HG03095 (cell line): ENCODE results near the gene MS4A10.
"Not testable (repeated sequence)": the region's sequence is repeated elsewhere in the genome, so short reads cannot be mapped to it uniquely, and the experiment has no call there.

Experiments
- ATAC-seq: cut with Tn5 transposase; IDR thresholded peaks from one replicate; pipeline ENCODE4 v1.9.1; 2021; ENCODE audit warnings: moderate library complexity; ENCODE audit not compliant: unreplicated experiment

The MS4A10 gene

DNA sequence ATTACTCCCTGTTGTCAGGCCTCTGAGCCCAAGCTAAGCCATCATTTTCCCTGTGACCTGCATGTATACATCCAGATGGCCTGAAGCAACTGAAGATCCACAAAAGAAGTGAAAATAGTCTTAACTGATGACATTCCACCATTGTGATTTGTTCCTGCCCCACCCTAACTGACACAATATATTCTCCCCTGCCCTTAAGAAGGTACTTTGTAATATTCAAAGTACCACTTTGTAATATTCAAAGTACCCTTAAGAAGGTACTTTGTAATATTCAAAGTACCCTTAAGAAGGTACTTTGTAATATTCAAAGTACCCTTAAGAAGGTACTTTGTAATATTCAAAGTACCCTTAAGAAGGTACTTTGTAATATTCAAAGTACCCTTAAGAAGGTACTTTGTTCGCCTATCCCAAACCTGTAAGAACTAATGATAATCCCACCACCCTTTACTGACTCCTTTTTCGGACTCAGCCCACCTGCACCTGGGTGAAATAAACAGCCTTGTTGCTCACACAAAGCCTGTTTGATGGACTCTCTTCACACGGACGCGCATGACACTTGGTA, 38.7 kb downstream of the MS4A10 start:
- ATAC-seq, result not testable (repeated sequence)

- ATAC-seq, result no peak
Observed at GRCh38 chr11:60825118-60825517, 40.0 kb downstream of the MS4A10 start.

DNA sequence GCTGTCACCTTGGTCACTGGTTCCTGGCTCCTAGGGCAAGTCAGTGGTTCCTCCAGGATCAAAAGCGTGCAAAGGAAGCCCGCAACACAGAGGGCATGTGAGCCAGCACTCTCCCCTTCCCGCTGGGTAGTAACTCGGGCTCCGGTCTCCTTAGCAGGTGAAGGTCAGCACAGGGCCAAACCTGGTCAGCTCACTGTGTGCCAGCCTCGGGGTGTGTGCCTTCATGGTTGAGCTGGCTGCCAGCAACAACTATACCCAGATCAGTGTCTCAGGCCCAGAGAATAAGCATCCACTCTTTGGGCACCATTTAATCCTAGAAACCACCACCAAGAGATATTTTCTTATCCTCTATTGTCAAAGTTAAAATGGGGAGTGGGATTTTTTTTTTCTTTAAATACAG, 40.7 kb downstream of the MS4A10 start:
- no peak for ATAC-seq

DNA sequence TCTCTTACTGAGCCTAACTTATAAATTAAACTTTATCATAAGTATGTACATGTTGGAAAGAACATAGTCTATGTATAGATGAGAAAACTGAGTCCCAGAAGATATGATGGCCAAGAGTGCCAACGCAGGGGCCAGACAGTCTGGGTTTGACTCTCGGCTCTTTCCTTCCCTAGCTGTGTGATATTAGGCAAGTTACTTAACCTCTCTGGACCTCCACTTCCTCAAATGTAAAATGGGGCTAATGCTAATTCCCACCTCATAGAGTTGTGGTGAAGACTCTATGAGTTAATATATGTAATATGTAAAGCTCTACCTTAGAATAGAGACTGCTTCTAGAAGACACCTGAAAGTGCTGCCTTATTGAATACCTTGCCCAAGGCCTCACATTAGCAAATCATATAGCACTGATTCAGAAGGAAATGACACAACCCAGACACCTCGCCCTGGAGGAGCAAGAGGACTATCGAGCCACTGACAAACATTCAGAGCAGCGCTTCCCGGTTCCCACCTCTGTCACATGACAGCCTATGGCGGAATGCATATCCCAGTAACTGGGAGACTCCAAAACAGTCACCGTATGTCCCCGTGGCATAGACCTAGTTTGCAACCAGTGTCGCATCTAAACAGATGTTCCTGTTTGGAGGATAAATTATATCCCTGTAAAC, 45.5 kb downstream of the MS4A10 start:
- no peak for ATAC-seq

DNA sequence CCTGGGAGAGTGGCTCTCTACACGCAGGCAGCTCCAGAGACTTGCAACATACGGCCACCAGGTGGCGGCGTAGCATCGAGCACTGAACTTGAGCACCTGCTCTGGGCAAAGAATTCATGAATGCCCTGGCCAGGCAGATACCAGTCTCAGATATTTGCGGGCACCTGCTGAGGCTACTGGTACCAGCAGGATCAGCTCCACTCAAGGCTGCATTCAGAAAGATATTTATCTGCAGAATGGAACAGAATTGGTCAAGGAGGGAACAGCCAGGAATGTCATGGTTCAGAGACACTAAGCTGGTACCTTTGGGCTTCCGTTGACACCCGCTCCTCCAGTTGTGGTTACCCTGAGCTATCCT, 46.0 kb downstream of the MS4A10 start:
- peak; percentile 63 for ATAC-seq

DNA sequence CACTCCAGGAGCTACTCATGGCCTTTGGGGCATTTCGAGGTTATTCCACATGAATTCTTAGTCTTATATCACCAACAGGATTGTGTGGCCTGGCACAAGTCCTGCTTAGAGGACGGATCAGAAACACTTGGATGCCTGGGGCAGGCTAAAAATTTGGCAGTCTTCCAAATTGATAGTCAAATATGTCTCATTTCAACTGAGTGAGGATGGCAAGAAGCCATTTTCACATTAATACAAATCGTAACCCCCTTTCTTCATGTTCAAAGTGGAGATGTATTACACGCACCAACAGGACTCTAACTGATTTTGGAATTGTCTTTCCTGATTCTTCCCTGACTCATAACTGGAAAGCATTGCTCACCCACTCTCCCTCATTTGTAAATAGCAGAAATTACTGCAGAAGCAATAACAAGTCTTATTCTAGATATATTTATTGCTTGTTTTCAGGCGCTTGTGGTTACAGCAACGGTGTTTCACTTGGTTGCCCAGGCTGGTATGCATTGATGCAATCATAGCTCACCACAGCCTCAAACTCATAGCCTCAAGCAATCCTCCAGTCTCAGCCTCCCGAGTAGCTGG, 46.5 kb downstream of the MS4A10 start:
- ATAC-seq, result no peak

- ATAC-seq, result no peak
Observed at GRCh38 chr11:60834742-60835533, 49.8 kb downstream of the MS4A10 start.

GRCh38 chr11:60835534-60835846, 50.4 kb downstream of the MS4A10 start:
- no peak for ATAC-seq

DNA sequence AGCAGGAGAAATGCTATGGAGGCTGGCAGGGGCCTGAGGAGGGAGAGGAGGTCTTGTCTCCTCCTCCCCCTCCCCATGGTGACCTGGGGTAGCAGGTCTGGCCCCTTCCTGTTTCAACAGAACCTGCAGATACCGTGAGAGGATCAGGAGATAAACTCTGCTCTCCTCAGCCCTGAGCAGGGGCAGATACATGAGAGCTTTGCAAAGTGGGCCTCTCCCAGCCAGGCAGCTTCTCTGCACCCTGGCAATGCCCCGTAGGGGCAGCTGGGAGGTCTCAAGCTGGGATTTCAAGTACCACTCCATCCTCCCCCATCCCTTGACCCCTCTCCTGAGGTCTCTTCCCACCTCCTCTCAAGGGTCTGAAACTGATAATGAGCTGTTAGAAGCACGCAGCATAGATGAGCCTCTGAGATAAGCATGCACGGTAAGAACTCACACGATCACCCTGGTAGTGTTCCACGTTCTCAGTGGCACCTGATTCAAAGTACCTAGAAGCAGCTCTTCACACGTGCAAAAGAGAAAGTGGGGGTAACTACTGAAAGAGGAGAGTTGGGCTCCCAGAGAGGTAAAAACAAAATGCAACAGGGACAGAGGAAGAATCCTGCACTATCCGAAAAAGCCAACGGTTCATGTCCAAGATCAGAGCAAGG, 51.9 kb downstream of the MS4A10 start:
- ATAC-seq, result no peak

DNA sequence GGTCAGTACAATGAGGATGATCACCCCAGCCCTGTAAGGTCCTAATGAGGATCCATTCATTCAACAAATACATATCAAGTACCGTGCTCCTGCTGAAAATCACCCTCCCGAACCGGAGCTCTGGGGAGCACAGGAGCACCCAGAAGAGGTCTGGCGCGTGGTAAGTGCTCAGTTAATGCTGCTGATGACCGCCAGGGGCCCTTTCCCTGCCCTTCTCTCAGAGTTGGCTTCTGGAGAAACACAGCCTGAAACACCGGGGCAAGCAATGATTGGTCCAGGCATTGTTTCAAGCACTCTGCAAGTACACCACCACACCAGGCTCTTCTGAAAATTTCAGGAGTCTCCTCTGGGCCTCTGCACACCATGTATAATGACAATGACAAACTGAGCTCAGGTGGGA, 53.0 kb downstream of the MS4A10 start:
- no peak for ATAC-seq

GRCh38 chr11:60840470-60841430, 55.6 kb downstream of the MS4A10 start:
- no peak for ATAC-seq

GRCh38 chr11:60841797-60842667, 56.9 kb downstream of the MS4A10 start, which contains the start of gene CCDC86:
Gene CCDC86, plus strand, starts transcription at chr11:60842113. Its CDS starts 12 bp downstream, at chr11:60842125.
- ATAC-seq, result peak; percentile 65

DNA sequence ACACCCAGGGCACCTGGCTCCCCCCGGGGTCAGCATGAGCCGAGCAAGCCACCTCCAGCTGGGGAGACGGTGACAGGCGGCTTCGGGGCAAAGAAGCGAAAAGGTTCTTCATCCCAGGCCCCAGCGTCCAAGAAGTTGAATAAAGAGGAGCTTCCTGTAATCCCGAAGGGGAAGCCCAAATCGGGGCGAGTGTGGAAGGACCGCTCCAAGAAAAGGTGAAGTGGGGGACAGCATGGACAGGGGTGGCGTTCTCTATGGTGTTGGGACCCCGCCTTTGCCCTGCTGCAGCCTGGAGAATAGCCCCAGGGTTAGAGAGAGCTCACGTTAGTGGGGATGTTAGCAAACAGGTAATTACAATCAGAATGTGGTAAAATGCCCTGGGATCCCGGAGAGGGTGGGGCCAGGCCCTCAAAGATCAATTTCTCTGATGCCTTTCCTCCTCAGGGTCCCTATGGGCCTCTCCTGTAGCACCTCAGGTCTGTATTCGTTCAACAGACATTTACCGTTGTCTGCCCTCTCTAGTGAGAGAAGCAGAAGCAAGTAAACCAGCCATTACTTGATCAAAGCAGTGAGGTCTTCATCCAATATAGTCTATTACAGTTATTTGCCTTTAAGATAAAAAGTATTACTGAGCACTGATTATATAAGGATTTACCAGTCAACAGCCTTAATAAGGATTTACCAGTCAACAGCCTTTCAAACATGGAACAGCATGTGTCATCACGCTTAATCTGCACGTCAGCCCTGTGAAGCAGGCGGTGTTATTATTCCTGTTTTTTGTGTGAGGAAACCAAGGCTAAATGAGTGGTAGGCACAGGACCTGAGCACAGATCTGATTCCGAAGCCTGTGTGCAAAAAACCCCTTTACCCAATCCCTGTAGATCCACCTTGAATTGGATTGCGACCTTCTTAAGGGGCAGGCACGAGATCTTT, 57.8 kb downstream of the MS4A10 start:
- ATAC-seq, result no peak

GRCh38 chr11:60844045-60844869, 59.1 kb downstream of the MS4A10 start:
- no peak for ATAC-seq

GRCh38 chr11:60844870-60845221, 59.7 kb downstream of the MS4A10 start:
- no peak for ATAC-seq

- ATAC-seq, result no peak
Observed at GRCh38 chr11:60845338-60845737, 60.2 kb downstream of the MS4A10 start.

DNA sequence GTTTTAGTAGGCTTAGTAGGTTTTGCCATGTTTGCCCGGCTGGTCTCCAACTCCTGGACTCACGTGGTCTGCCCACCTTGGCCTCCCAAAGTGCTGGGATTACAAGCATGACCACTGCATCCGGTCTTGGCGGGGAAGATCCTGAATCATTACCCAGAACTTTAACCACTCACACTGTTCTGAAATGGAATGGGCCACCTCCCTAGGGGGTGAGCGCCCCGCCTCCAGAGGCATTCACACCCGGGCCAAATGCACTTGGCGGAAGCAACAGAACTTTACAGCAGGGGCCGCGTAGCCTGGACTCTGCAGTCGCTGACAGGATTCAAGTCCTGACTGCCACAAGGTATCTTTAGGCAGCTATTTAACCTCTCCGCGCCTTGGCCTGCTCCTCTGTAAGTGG, 62.1 kb downstream of the MS4A10 start:
- no peak for ATAC-seq

DNA sequence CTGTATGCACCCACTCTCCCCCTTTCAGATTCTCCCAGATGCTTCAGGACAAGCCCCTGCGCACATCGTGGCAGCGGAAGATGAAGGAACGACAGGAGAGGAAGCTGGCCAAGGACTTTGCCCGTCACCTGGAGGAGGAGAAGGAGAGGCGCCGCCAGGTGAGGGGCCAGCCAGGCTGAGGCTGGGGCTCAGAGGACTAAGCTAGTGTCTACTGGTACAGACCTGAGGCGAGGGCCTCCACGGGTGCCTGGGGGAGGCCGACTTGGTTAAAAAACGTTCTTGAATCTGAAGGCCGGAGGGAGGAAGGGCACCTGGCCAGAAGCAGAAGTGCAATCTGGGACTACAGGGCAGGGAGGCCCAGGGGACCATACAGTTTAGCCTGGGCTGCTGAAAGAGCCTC, 62.8 kb downstream of the MS4A10 start:
- ATAC-seq, result no peak
